ENCODE results near the gene JPT2.

GRCh38 chr16:1678500-1679098 lies 520 bp downstream of the JPT2 start:
- TF ChIP-seq CTCF (conservative IDR thresholded peaks at IDR 0.05; ENCODE audit: low read depth, low read length), result no peak
- TF ChIP-seq EZH2 (IDR thresholded peaks at IDR 0.05; ENCODE audit: borderline replicate concordance, low read depth, low read length, poor library complexity, severe bottlenecking), result no peak

Measured in A673 (cell line).